Fibroblast of lung (primary cell): Measurements from ENCODE around the gene MREG. TPM values are rescaled to one million over a fixed set of nuclear protein-coding genes. Genes with fewer than 3 reads are reported as not detected.

ENCODE experiments used
- DNase-seq, 2 donors: peaks; one replicate each; pipeline versions ENCODE4 v3.0.0 to v3.0.0-alpha.2; 2010; ENCODE audit warnings: low read depth in 2 of 2
- H2AFZ ChIP-seq: 2 replicates; pipeline ENCODE4 v1.5.1; 2012; ENCODE audit warnings: low read length, control low read depth, inconsistent platforms
- H3K27ac ChIP-seq: 2 replicates; pipeline ENCODE4 v1.5.1; 2011; ENCODE audit warnings: low read length, control low read depth; ENCODE audit not compliant: insufficient read depth
- H3K27me3 ChIP-seq: 2 replicates; pipeline ENCODE4 v1.5.1; 2011; ENCODE audit warnings: mild to moderate bottlenecking, low read length; ENCODE audit not compliant: control insufficient read depth, insufficient read depth
- H3K36me3 ChIP-seq: 2 replicates; pipeline ENCODE4 v1.5.1; 2011; ENCODE audit warnings: low read length; ENCODE audit not compliant: control insufficient read depth, insufficient read depth
- H3K4me1 ChIP-seq: 2 replicates; pipeline ENCODE4 v1.5.1; 2011; ENCODE audit warnings: low read length; ENCODE audit not compliant: control insufficient read depth, insufficient read depth; ENCODE audit errors: extremely low read depth
- H3K4me2 ChIP-seq: 2 replicates; pipeline ENCODE4 v1.5.1; 2011; ENCODE audit warnings: low read length, control low read depth; ENCODE audit not compliant: insufficient read depth; ENCODE audit errors: extremely low read depth
- H3K4me3 ChIP-seq, 4 experiments: fragments of 200-600 bp in 1 of 4; sonication (generic) in 1 of 4; replicated peaks in 1 of 4; 2 replicates each; pipeline ENCODE4 v1.5.1; 2011 to 2016; ENCODE audit warnings: low read length in 4 of 4, low read depth in 3 of 4, mild to moderate bottlenecking in 3 of 4, control low read depth in 2 of 4, inconsistent platforms in 1 of 4, mixed read lengths in 1 of 4; ENCODE audit not compliant: insufficient read depth in 1 of 4; ENCODE audit errors: control extremely low read depth in 1 of 4
- H3K79me2 ChIP-seq: 2 replicates; pipeline ENCODE4 v1.5.1; 2012; ENCODE audit warnings: mild to moderate bottlenecking, low read length, inconsistent platforms; ENCODE audit not compliant: control insufficient read depth, insufficient read depth
- H3K9ac ChIP-seq: 2 replicates; pipeline ENCODE4 v1.5.1; 2011; ENCODE audit warnings: mild to moderate bottlenecking, low read length, control low read depth; ENCODE audit not compliant: insufficient read depth
- H3K9me3 ChIP-seq: 2 replicates; pipeline ENCODE4 v1.5.1; 2012; ENCODE audit warnings: low read depth, low read length; ENCODE audit not compliant: control insufficient read depth, insufficient read depth
- H4K20me1 ChIP-seq: 2 replicates; pipeline ENCODE4 v1.5.1; 2011; ENCODE audit warnings: low read length; ENCODE audit not compliant: control insufficient read depth, insufficient read depth; ENCODE audit errors: extremely low read depth
- EZH2 ChIP-seq: IDR thresholded peaks from 2 replicates; pipeline ENCODE4 v1.5.1; 2012; ENCODE audit warnings: low read length, control low read depth, mild to moderate bottlenecking; ENCODE audit errors: missing control alignments
- polyA plus RNA-seq, 2 donors: library from polyadenylated mRNA; depleted of rRNA in 1 of 2; stranded (reverse) in 1 of 2; unstranded in 1 of 2; fragments of >200 nt; gene quantifications; 2 replicates each; pipeline ENCODE4 v1.2.1, GENCODE V29; 2011 to 2012; ENCODE audit warnings: missing spikeins in 1 of 2
- total RNA-seq: library from RNA; depleted of rRNA; stranded (reverse); fragments of >200 nt; gene quantifications from 2 replicates; pipeline ENCODE4 v1.2.1, GENCODE V29; 2014
- TF ChIP-seq, protein P1 (sequence below), 2 donors: IDR thresholded peaks in 1 of 2; conservative IDR thresholded peaks in 1 of 2; 1 replicate in 1 of 2; 2 replicates in 1 of 2; pipeline ENCODE4 v1.5.1; 2011 to 2012; ENCODE audit warnings: low read length in 2 of 2, control low read depth in 1 of 2, inconsistent platforms in 1 of 2, low read depth in 1 of 2, mild to moderate bottlenecking in 1 of 2

MREG gene
- total and polyA plus RNA-seq, 2 donors (not counting 1 experiment from before 2014, with no cell fraction given), result 2.4 to 3.5 TPM

DNA sequence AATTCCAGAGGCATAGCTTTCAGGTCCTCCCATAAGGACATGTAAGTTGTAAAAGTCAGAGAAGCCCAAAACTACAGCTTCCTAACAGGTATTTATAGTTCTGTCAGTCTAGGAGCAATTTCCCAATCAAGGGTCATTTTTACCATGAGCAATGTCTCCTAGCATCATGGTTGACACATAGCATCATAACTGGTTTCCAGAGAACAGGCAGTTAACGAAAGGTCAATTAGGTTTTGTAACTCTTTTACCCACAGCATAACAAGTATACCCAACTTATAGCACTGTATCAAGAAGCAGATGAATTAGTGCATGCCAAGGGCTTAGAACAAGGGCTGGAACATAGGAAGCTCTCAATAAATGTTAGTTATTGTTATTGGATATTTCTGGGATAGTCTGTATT lies 110.1 kb downstream of the MREG start:
- H3K79me2 ChIP-seq, result no peaks in the 10 kb centered on the region
- no peaks in the 10 kb centered on the region for H3K9me3 ChIP-seq
- H3K27ac ChIP-seq, result no peak overlapping the region
- H3K4me2 ChIP-seq, result no peak overlapping the region
- H2AFZ ChIP-seq, result no peak overlapping the region
- no peak overlapping the region for H3K9ac ChIP-seq
- no peaks in the 10 kb centered on the region for H3K36me3 ChIP-seq
- no peak for DNase-seq
- H3K4me3 ChIP-seq, result no peak overlapping the region
- H3K4me1 ChIP-seq, result no peaks in the 10 kb centered on the region
- TF ChIP-seq, protein P1, sequence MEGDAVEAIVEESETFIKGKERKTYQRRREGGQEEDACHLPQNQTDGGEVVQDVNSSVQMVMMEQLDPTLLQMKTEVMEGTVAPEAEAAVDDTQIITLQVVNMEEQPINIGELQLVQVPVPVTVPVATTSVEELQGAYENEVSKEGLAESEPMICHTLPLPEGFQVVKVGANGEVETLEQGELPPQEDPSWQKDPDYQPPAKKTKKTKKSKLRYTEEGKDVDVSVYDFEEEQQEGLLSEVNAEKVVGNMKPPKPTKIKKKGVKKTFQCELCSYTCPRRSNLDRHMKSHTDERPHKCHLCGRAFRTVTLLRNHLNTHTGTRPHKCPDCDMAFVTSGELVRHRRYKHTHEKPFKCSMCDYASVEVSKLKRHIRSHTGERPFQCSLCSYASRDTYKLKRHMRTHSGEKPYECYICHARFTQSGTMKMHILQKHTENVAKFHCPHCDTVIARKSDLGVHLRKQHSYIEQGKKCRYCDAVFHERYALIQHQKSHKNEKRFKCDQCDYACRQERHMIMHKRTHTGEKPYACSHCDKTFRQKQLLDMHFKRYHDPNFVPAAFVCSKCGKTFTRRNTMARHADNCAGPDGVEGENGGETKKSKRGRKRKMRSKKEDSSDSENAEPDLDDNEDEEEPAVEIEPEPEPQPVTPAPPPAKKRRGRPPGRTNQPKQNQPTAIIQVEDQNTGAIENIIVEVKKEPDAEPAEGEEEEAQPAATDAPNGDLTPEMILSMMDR (conservative IDR thresholded peaks at IDR 0.05 in 1 of 2, IDR thresholded peaks at IDR 0.05 in 1 of 2; ENCODE audit: low read depth in 1 of 2, low read length in 2 of 2), result no peak
- TF ChIP-seq EZH2, result no peak
- H4K20me1 ChIP-seq, result no peaks in the 10 kb centered on the region
- H3K27me3 ChIP-seq, result no peaks in the 10 kb centered on the region

DNA sequence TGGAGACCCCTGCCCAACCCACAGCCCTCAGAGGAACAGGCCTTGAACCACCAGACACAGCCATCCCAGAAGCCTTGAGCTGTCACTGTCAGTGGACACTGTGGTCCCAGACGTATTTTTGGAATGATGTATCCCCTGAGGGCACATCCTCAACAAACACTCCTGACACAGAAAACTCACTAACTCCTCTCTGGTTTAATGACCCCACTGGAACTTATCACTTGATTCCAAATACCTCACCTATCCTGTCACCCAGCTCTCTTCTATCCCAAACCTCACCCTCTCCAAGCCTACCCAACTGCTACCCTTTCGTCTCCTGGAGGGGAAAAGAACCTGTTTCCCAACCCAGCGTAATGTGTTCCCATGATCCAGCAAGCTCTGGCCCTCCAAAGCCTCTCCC lies 111.6 kb downstream of the MREG start:
- H3K27me3 ChIP-seq, result no peaks in the 10 kb centered on the region
- H3K4me2 ChIP-seq, result no peak overlapping the region
- no peak for TF ChIP-seq EZH2
- TF ChIP-seq, protein P1 (conservative IDR thresholded peaks at IDR 0.05 in 1 of 2, IDR thresholded peaks at IDR 0.05 in 1 of 2; ENCODE audit: low read depth in 1 of 2, low read length in 2 of 2), result no peak
- H3K36me3 ChIP-seq, result no peaks in the 10 kb centered on the region
- no peak overlapping the region for H3K9ac ChIP-seq
- no peak for DNase-seq
- no peaks in the 10 kb centered on the region for H3K79me2 ChIP-seq
- H3K4me3 ChIP-seq, result no peak overlapping the region
- no peaks in the 10 kb centered on the region for H3K9me3 ChIP-seq
- no peak overlapping the region for H2AFZ ChIP-seq
- H3K27ac ChIP-seq, result no peak overlapping the region
- H3K4me1 ChIP-seq, result no peaks in the 10 kb centered on the region
- H4K20me1 ChIP-seq, result no peaks in the 10 kb centered on the region

DNA sequence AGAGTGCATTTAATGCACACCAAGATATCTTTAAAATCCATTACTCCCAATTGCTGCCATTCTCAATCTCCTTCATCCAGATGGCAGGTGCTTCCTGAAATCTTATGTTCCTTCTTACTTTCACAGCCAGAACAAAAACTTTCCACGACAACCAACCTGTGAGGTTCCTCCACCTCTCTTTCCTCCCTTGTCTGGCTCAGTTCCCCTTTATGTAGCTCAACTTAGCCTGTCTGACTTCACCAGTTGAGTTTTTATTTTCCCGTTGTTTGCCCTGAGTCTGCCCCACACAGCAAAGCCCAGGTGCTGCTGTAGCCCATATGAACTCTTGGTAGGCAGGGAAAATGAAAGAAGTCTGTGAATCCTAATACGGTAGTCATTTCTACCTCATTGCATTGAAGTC lies 112.5 kb downstream of the MREG start:
- Histone ChIP-seq H3K27ac (no peak overlapping the region), H3K79me2 (no peaks in the 10 kb centered on the region), H3K9ac (no peak overlapping the region), H3K36me3 (no peaks in the 10 kb centered on the region), H2AFZ (no peak overlapping the region), H4K20me1 (no peaks in the 10 kb centered on the region), H3K4me2 (no peak overlapping the region), H3K27me3 (no peaks in the 10 kb centered on the region), H3K9me3 (no peaks in the 10 kb centered on the region), H3K4me1 (no peaks in the 10 kb centered on the region), H3K4me3 (no peak overlapping the region)
- no peak for TF ChIP-seq EZH2
- TF ChIP-seq, protein P1 (conservative IDR thresholded peaks at IDR 0.05 in 1 of 2, IDR thresholded peaks at IDR 0.05 in 1 of 2; ENCODE audit: low read depth in 1 of 2, low read length in 2 of 2), result no peak
- DNase-seq, result no peak
